GM18517 (cell line): ENCODE measurements around the gene PIK3IP1.

Experiments
- ATAC-seq: cut with Tn5 transposase; IDR thresholded peaks from one replicate; pipeline ENCODE4 v1.9.1; 2021; ENCODE audit warnings: mild to moderate bottlenecking, moderate library complexity; ENCODE audit not compliant: unreplicated experiment

PIK3IP1 gene

DNA sequence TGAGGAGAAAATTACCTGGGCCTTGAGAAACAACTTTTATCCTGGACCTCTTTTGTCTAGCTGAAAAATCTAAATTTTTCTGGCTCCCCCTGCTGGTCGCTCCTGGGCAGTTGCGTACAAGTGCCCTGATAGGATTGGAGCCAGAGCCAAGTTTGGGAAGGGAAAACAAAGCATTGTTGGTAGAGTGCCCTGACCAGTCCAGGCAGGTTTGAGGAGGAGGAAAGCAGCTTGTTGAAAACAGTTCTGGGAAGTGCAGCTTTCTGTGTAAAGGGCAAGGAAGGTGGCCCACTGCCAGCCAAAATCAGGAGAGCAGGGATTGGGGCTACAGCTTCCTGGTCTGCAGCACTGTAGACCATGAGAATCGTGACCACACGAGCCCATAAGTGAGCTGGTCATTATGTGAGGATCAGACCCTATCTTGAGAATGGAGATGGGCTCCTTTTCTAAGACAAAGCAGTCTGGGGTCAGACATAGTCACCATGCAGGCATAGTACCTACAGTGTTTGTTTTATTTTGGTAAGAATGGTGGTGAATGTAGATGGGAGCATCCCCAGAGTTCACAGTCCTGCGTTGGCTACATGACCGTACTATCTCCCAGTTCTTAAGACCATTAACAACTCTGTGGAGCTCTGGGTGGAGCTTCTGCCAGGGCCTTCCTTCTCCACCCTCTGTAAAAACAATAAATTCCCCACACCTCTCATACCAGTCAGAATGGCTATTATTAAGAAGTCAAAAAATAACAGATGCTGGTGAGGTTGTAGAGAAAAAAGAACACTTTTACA lies 21.3 kb upstream of the PIK3IP1 start:
- no peak for ATAC-seq

- ATAC-seq: no peak
Measured at GRCh38 chr22:31308181-31308580, 15.9 kb upstream of the PIK3IP1 start.

- no peak for ATAC-seq
Measured at GRCh38 chr22:31305194-31305593, 12.9 kb upstream of the PIK3IP1 start.

- no peak for ATAC-seq
Measured at GRCh38 chr22:31302537-31302936, 10.2 kb upstream of the PIK3IP1 start.

GRCh38 chr22:31302006-31302405 lies 9.7 kb upstream of the PIK3IP1 start:
- ATAC-seq: no peak

DNA sequence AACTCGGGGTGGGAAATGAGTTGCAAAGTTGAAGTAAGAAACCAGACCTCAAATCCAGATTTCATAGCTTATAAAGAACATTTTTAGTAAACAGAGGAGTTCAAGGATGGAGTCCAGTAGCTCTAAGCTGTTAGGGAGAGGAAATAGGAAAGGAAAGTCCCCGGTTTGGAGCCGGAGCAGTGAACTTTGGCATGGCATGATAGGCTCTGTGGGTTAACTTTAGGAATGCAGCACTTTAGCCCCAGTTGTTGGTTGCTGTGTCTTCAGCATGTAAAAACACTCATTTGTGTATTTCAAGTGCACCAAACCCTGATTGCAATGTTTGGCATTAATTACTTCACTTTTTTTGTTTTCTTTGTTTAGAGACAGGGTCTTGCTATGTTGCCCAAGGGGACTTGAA lies 8.6 kb upstream of the PIK3IP1 start:
- ATAC-seq: no peak

DNA sequence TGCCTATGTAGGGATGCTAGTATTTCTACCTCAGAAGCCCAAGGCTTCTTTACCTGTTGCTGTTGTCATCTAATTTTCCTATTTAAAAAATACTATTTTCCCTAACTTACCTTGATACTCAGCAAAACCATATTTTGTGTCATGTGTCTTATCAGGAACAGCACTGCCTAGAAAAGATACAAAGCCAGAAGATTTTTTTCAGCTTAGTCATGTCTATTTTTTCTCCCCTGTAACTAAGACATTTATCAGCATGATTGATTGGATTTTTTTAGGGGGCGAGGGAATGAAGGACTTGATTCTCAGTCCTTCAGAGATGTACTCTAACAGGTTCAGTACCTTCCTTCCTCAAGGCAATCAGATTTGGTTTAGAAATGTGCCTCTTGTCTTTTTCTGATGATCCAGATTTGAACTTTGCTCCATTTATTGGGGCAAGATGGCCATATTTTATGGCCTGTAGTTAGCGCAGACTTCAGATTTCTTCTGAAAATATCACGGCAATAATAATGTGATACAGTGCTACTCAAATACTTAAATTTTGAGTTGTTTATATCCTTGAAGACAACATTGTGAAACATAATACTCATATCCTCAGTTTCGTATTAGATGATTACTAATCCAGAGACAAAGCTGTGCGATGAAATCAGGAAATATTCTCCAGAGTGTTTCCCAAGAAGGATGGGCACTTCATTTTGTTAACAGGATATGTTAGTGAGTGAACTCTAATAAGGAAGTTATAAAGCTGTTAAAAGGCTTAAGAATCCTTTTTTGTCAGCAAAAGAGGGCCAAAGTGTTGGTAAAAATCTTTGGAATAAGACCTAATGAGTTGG lies 3.8 kb upstream of the PIK3IP1 start:
- ATAC-seq: no peak

- ATAC-seq: no peak
Measured at GRCh38 chr22:31295360-31295759, 3.1 kb upstream of the PIK3IP1 start.

DNA sequence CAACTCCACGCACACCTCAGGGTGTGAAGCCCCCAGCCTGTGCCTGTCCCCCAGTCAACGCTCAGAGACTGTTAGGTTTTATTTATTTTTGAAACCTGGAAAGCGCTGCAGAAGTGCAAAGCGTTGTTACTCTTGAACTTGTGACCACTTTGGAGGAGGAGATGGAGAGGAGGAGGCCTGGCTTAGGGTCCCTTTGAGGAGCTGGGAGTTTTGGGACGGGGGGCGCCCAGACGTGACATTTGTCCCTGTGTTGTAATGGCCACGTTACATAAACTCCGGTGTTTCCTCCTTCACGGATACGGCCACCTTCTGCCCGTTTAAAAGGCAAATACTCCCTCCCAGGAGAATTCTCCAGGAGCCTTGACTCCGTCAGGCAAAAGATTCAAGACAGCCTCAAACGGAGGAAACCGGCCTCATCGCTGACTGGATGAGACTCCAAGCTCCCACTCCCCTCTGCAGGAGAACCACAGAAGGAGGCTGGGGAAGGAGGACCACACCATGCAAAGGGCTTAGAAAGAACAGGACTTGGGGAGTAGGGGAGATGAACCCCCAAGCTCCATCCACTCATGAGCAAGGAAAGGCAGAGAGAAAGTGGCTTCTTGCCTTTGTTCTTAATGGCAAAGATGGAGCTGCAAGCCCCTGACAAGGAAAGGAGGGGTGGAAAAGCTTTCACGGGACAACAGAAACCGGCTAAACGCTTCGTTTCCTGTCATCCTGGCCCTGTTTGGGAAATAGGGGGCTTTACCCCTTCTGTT lies 630 bp downstream of the PIK3IP1 start:
- ATAC-seq: no peak

DNA sequence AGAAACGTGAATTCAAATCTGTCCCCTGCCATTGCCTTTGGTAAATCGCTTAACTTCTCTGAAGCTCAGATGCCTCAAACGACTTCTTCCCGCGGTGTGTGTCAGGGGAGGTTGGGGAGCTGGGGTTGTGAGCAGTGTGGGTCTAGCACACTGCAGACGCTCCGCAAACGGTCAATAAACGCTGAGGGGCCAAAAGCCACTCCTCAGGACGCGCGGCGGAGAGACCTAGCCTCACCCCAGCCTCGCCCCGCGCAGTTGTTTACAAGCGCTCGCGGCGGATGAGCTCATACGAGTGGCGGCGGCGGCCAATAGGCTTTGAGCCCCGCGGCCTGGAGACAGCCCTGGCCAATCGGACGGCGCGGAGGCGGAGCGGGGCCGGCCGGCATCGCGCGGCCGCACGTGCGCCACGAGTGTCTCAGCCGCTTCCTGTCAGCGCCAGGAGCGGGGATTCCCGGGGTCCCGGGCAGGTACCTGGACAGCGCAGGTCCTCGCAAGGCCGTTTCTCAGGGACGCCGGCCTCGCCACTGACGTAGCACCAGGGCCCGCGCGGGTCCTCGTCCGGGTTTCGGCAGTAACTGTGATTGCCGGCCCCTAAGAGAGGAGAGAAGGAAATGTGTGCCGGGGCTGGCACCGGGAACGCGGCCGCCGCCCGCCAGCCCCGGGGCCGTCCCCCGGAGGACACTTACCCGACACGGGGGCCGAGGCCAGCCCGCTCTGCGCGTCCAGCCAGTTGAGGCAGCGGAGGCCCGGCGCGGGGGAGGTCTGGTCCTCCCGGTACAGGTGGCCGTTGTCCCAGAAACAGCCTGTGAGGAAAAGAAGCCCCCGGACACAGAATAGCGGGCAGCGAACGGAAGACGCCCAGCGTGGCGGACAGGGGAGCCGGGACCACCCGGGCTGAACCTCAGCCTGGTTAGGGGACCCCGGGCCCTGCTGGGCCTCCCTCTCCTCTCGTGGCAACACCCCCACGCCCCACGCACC lies 1.5 kb downstream of the PIK3IP1 start:
- ATAC-seq: peak; percentile 80

DNA sequence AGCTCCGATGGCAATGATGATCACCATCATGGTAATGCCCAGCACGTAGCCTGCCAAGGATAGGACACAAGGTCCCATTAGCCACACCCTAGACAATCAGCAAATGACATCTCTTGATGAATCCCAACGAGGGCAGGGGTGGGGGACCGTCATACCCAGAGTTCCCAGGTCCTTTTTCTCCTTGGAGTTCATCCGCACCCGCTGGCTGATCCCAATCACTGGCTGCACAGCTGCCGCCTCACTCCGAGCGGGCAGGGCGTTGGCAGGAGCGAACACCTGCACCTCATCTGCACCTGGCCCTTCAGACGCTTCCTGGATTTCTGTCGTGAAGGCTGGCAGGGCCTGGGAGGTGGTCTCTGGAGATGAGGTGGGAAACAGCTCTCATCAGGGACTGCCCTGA lies 2.9 kb downstream of the PIK3IP1 start:
- ATAC-seq: no peak

- ATAC-seq: no peak
Measured at GRCh38 chr22:31288496-31289240, 3.6 kb downstream of the PIK3IP1 start.

GRCh38 chr22:31287818-31288495 lies 4.3 kb downstream of the PIK3IP1 start:
- no peak for ATAC-seq

- ATAC-seq: no peak
Measured at GRCh38 chr22:31286360-31287255, 5.7 kb downstream of the PIK3IP1 start.

- no peak for ATAC-seq
Measured at GRCh38 chr22:31284281-31285155, 7.8 kb downstream of the PIK3IP1 start.

- ATAC-seq: no peak
Measured at GRCh38 chr22:31282748-31283468, 9.4 kb downstream of the PIK3IP1 start.
